Rectal smooth muscle tissue (tissue), 1 donor: ENCODE results near the gene STRN3.
A peak's percentile ranks its signal among the peaks of the same experiment; 100 is the strongest.

Experiments used
- H3K27ac ChIP-seq: one replicate; pipeline ENCODE4 v1.7.0; 2013; ENCODE audit warnings: low read depth, low read length, inconsistent platforms
- H3K27me3 ChIP-seq: one replicate; pipeline ENCODE4 v1.7.0; 2013; ENCODE audit warnings: low read length; ENCODE audit not compliant: control insufficient read depth, insufficient read depth
- H3K36me3 ChIP-seq: one replicate; pipeline ENCODE4 v1.7.0; 2013; ENCODE audit warnings: low read length; ENCODE audit not compliant: control insufficient read depth, insufficient read depth
- H3K4me1 ChIP-seq: one replicate; pipeline ENCODE4 v1.7.0; 2013; ENCODE audit warnings: low read length; ENCODE audit not compliant: control insufficient read depth, insufficient read depth
- H3K4me3 ChIP-seq: one replicate; pipeline ENCODE4 v1.7.0; 2013; ENCODE audit warnings: low read length
- H3K9ac ChIP-seq: one replicate; pipeline ENCODE4 v1.7.0; 2013; ENCODE audit warnings: low read length

The STRN3 gene

GRCh38 chr14:31029016-31029970 is 3.1 kb upstream of the STRN3 start:
- H3K4me3 ChIP-seq = no peak overlapping the region

GRCh38 chr14:31027847-31028246 is 1.7 kb upstream of the STRN3 start:
- no peak overlapping the region for H3K9ac ChIP-seq
- no peak overlapping the region for H3K27ac ChIP-seq
- H3K4me1 ChIP-seq = peaks cover 10% of the 10 kb centered on the region
- no peaks in the 10 kb centered on the region for H3K36me3 ChIP-seq
- H3K4me3 ChIP-seq = no peak overlapping the region
- no peaks in the 10 kb centered on the region for H3K27me3 ChIP-seq

More at GRCh38 chr14:31029016-31029970, 3.1 kb upstream of the STRN3 start:
- Histone ChIP-seq H3K9ac (no peak overlapping the region), H3K27me3 (no peaks in the 10 kb centered on the region), H3K36me3 (no peaks in the 10 kb centered on the region), H3K4me1 (peaks cover 11% of the 10 kb centered on the region), H3K27ac (no peak overlapping the region)

- H3K4me3 ChIP-seq = peak overlapping the region; percentile 73
- H3K9ac ChIP-seq = peak overlapping the region; percentile 82
- H3K27ac ChIP-seq = peak overlapping the region; percentile 98
- peaks cover 7% of the 10 kb centered on the region for H3K4me1 ChIP-seq
- no peaks in the 10 kb centered on the region for H3K36me3 ChIP-seq
- H3K27me3 ChIP-seq = no peaks in the 10 kb centered on the region
These were observed 464 bp upstream of the STRN3 start for GRCh38 chr14:31026450-31027235.

- Histone ChIP-seq H3K9ac (peak within 1 kb of the TSS; percentile 88), H3K4me3 (peak within 1 kb of the TSS; percentile 73), H3K4me1 (peaks cover 7% of the 10 kb centered on the region), H3K27ac (peak within 1 kb of the TSS; percentile 98), H3K27me3 (no peaks in the 10 kb centered on the region), H3K36me3 (no peaks in the 10 kb centered on the region)
These were observed 657 bp downstream of the STRN3 start, which contains the start of gene AP4S1 for GRCh38 chr14:31025367-31026076. TSS of gene AP4S1 (plus strand) at chr14:31025649. CDS start at chr14:31066197, 40,548 bp downstream.

GRCh38 chr14:31024577-31025366 is 1.4 kb downstream of the STRN3 start:
- Histone ChIP-seq H3K9ac (peak overlapping the region; percentile 88), H3K4me3 (peak overlapping the region; percentile 73), H3K27ac (peak overlapping the region; percentile 98), H3K4me1 (peaks cover 7% of the 10 kb centered on the region), H3K36me3 (no peaks in the 10 kb centered on the region), H3K27me3 (no peaks in the 10 kb centered on the region)

GRCh38 chr14:31024010-31024480 is 2.1 kb downstream of the STRN3 start:
- Histone ChIP-seq H3K4me3 (peak overlapping the region; percentile 5), H3K9ac (no peak overlapping the region), H3K27me3 (no peaks in the 10 kb centered on the region), H3K4me1 (peaks cover 7% of the 10 kb centered on the region), H3K27ac (no peak overlapping the region), H3K36me3 (no peaks in the 10 kb centered on the region)

- Histone ChIP-seq H3K27me3 (no peaks in the 10 kb centered on the region), H3K36me3 (peaks cover 2% of the 10 kb centered on the region), H3K9ac (no peak overlapping the region), H3K27ac (no peak overlapping the region), H3K4me3 (no peak overlapping the region), H3K4me1 (peaks cover 7% of the 10 kb centered on the region)
These were observed 3.8 kb downstream of the STRN3 start for GRCh38 chr14:31022386-31022785.

GRCh38 chr14:31021576-31021949 is 4.6 kb downstream of the STRN3 start:
- H3K9ac ChIP-seq = no peak overlapping the region
- no peak overlapping the region for H3K27ac ChIP-seq
- H3K27me3 ChIP-seq = no peaks in the 10 kb centered on the region
- peaks cover 2% of the 10 kb centered on the region for H3K36me3 ChIP-seq
- peaks cover 7% of the 10 kb centered on the region for H3K4me1 ChIP-seq
- H3K4me3 ChIP-seq = no peak overlapping the region

- H3K9ac ChIP-seq = no peak overlapping the region
- no peak overlapping the region for H3K4me3 ChIP-seq
- no peaks in the 10 kb centered on the region for H3K27me3 ChIP-seq
- H3K36me3 ChIP-seq = peaks cover 2% of the 10 kb centered on the region
- H3K4me1 ChIP-seq = peaks cover 7% of the 10 kb centered on the region
- H3K27ac ChIP-seq = no peak overlapping the region
These were observed 5.2 kb downstream of the STRN3 start for GRCh38 chr14:31020834-31021575.

GRCh38 chr14:31018057-31018645 is 8.0 kb downstream of the STRN3 start:
- peaks cover 2% of the 10 kb centered on the region for H3K36me3 ChIP-seq
- H3K4me3 ChIP-seq = no peak overlapping the region
- no peaks in the 10 kb centered on the region for H3K27me3 ChIP-seq
- H3K27ac ChIP-seq = no peak overlapping the region
- no peak overlapping the region for H3K9ac ChIP-seq
- peaks cover 3% of the 10 kb centered on the region for H3K4me1 ChIP-seq

GRCh38 chr14:31013841-31014240 is 12.3 kb downstream of the STRN3 start:
- Histone ChIP-seq H3K4me1 (peaks cover 3% of the 10 kb centered on the region), H3K27ac (no peak overlapping the region), H3K36me3 (peaks cover 2% of the 10 kb centered on the region), H3K27me3 (no peaks in the 10 kb centered on the region), H3K4me3 (no peak overlapping the region), H3K9ac (no peak overlapping the region)
